ENCODE measurements around the gene TMEM108.

DNA sequence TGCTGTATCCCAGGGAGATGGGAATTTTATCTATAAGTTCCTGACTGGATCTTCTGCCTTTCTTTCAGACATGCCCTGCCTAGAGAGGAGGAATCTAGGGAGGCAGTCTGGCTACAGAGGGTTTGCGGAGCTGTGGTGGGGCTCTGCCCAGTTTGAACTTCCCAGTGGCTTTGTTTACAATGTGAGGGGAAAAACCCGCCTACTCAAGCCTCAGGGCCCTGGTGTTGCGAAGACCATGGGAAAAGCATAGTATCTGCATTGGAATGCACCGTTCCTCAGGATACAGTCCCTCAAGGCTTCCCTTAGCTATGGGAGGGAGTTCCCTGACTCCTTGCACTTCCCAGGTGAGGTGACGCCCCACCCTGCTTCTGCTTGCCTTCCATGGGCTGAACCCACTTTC lies 168.7 kb downstream of the TMEM108 start:
- TF ChIP-seq POLR2A (IDR thresholded peaks at IDR 0.05) (no peak), EP300 (IDR thresholded peaks at IDR 0.05) (no peak)
- TF ChIP-seq, protein P1, sequence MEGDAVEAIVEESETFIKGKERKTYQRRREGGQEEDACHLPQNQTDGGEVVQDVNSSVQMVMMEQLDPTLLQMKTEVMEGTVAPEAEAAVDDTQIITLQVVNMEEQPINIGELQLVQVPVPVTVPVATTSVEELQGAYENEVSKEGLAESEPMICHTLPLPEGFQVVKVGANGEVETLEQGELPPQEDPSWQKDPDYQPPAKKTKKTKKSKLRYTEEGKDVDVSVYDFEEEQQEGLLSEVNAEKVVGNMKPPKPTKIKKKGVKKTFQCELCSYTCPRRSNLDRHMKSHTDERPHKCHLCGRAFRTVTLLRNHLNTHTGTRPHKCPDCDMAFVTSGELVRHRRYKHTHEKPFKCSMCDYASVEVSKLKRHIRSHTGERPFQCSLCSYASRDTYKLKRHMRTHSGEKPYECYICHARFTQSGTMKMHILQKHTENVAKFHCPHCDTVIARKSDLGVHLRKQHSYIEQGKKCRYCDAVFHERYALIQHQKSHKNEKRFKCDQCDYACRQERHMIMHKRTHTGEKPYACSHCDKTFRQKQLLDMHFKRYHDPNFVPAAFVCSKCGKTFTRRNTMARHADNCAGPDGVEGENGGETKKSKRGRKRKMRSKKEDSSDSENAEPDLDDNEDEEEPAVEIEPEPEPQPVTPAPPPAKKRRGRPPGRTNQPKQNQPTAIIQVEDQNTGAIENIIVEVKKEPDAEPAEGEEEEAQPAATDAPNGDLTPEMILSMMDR (IDR thresholded peaks at IDR 0.05), result no peak
